ENCODE measurements around the gene PRICKLE2.

The PRICKLE2 gene

GRCh38 chr3:64224826-64225610, at the start of gene PRICKLE2:
Gene PRICKLE2 (minus strand): TSS chr3:64225466. CDS start chr3:64198927, 26,539 bp downstream.
- peak; percentile 84 for DNase-seq (ENCODE audit: low spot score)

GRCh38 chr3:64272842-64273241, 47.6 kb upstream of the PRICKLE2 start:
- no peak for DNase-seq (ENCODE audit: low spot score)

- DNase-seq (ENCODE audit: low spot score): no peak
Observed at GRCh38 chr3:64272271-64272670, 47.0 kb upstream of the PRICKLE2 start.

- DNase-seq (ENCODE audit: low spot score): no peak
Observed at GRCh38 chr3:64271631-64272030, 46.4 kb upstream of the PRICKLE2 start.

- DNase-seq (ENCODE audit: low spot score): no peak
Observed at GRCh38 chr3:64270866-64271260, 45.6 kb upstream of the PRICKLE2 start.

GRCh38 chr3:64270142-64270865, 45.0 kb upstream of the PRICKLE2 start:
- DNase-seq (ENCODE audit: low spot score): no peak

GRCh38 chr3:64268926-64269325, 43.7 kb upstream of the PRICKLE2 start:
- DNase-seq (ENCODE audit: low spot score): no peak

- peak; percentile 90 for DNase-seq (ENCODE audit: low spot score)
Observed at GRCh38 chr3:64267721-64268604, 42.7 kb upstream of the PRICKLE2 start.

GRCh38 chr3:64266983-64267382, 41.7 kb upstream of the PRICKLE2 start:
- peak; percentile 14 for DNase-seq (ENCODE audit: low spot score)

- DNase-seq (ENCODE audit: low spot score): peak; percentile 74
Observed at GRCh38 chr3:64266065-64266931, 41.0 kb upstream of the PRICKLE2 start.

- DNase-seq (ENCODE audit: low spot score): no peak
Observed at GRCh38 chr3:64265646-64266045, 40.4 kb upstream of the PRICKLE2 start.

- DNase-seq (ENCODE audit: low spot score): no peak
Observed at GRCh38 chr3:64264501-64265109, 39.3 kb upstream of the PRICKLE2 start.

- no peak for DNase-seq (ENCODE audit: low spot score)
Observed at GRCh38 chr3:64262574-64263114, 37.4 kb upstream of the PRICKLE2 start.

GRCh38 chr3:64260431-64260830, 35.2 kb upstream of the PRICKLE2 start:
- DNase-seq (ENCODE audit: low spot score): no peak

GRCh38 chr3:64259636-64260035, 34.4 kb upstream of the PRICKLE2 start:
- DNase-seq (ENCODE audit: low spot score): peak; percentile 59

GRCh38 chr3:64257100-64257755, 32.0 kb upstream of the PRICKLE2 start:
- DNase-seq (ENCODE audit: low spot score): no peak

GRCh38 chr3:64255741-64256340, 30.6 kb upstream of the PRICKLE2 start:
- no peak for DNase-seq (ENCODE audit: low spot score)

- DNase-seq (ENCODE audit: low spot score): no peak
Observed at GRCh38 chr3:64254443-64254842, 29.2 kb upstream of the PRICKLE2 start.

GRCh38 chr3:64253689-64254088, 28.4 kb upstream of the PRICKLE2 start:
- DNase-seq (ENCODE audit: low spot score): no peak

GRCh38 chr3:64251019-64251418, 25.8 kb upstream of the PRICKLE2 start:
- no peak for DNase-seq (ENCODE audit: low spot score)

Data from GM03348 (cell line).